Uterus (tissue), 2 donors: Measurements from ENCODE around the gene DPYSL5.

Experiments
- POLR2A ChIP-seq, 2 donors: fragments of 450-650 bp; IDR thresholded peaks; one replicate each; pipeline ENCODE4 v1.6.1; 2016; ENCODE audit warnings: antibody characterized with exemption in 2 of 2, mild to moderate bottlenecking in 1 of 2, moderate library complexity in 1 of 2
- TF ChIP-seq, protein P1 (sequence below), 4 experiments: fragments of 200-600 bp in 2 of 4; fragments of 450-650 bp in 2 of 4; sonication (generic) in 2 of 4; IDR thresholded peaks; one replicate each; pipeline ENCODE4 v1.5.1; 2016 to 2019; ENCODE audit warnings: antibody characterized with exemption in 4 of 4, mild to moderate bottlenecking in 2 of 4, moderate library complexity in 1 of 4

DNA sequence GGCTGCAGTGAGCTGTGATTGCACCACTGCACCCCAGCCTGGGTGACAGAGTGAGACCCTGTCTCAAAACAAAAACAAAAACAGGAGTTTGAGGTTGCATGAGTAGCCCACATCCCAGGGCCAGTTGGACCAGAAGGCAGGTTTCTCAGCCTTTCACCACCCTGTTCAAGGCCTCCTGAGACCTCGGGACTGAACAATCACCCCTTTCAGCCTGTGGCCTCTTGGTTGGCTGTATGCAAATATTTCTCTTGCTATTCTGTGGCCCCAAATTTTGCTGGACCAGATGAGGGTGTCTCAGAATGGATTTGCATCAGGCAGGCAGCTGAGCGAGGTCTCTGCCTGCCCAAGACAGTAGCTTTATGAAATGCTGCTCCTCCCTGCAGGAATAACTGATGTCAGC lies 56.9 kb downstream of the DPYSL5 start:
- TF ChIP-seq, protein P1, sequence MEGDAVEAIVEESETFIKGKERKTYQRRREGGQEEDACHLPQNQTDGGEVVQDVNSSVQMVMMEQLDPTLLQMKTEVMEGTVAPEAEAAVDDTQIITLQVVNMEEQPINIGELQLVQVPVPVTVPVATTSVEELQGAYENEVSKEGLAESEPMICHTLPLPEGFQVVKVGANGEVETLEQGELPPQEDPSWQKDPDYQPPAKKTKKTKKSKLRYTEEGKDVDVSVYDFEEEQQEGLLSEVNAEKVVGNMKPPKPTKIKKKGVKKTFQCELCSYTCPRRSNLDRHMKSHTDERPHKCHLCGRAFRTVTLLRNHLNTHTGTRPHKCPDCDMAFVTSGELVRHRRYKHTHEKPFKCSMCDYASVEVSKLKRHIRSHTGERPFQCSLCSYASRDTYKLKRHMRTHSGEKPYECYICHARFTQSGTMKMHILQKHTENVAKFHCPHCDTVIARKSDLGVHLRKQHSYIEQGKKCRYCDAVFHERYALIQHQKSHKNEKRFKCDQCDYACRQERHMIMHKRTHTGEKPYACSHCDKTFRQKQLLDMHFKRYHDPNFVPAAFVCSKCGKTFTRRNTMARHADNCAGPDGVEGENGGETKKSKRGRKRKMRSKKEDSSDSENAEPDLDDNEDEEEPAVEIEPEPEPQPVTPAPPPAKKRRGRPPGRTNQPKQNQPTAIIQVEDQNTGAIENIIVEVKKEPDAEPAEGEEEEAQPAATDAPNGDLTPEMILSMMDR (IDR thresholded peaks at IDR 0.05) = no peak
- TF ChIP-seq POLR2A (IDR thresholded peaks at IDR 0.05) = no peak
